HG02642 (cell line): ENCODE data around the gene HLA-G.
"Not testable (repeated sequence)": the region's sequence is repeated elsewhere in the genome, so short reads cannot be mapped to it uniquely, and the experiment has no call there.

Source experiments
- ATAC-seq: cut with Tn5 transposase; IDR thresholded peaks from one replicate; pipeline ENCODE4 v1.9.1; 2021; ENCODE audit warnings: mild to moderate bottlenecking; ENCODE audit not compliant: unreplicated experiment, poor library complexity

HLA-G gene

DNA sequence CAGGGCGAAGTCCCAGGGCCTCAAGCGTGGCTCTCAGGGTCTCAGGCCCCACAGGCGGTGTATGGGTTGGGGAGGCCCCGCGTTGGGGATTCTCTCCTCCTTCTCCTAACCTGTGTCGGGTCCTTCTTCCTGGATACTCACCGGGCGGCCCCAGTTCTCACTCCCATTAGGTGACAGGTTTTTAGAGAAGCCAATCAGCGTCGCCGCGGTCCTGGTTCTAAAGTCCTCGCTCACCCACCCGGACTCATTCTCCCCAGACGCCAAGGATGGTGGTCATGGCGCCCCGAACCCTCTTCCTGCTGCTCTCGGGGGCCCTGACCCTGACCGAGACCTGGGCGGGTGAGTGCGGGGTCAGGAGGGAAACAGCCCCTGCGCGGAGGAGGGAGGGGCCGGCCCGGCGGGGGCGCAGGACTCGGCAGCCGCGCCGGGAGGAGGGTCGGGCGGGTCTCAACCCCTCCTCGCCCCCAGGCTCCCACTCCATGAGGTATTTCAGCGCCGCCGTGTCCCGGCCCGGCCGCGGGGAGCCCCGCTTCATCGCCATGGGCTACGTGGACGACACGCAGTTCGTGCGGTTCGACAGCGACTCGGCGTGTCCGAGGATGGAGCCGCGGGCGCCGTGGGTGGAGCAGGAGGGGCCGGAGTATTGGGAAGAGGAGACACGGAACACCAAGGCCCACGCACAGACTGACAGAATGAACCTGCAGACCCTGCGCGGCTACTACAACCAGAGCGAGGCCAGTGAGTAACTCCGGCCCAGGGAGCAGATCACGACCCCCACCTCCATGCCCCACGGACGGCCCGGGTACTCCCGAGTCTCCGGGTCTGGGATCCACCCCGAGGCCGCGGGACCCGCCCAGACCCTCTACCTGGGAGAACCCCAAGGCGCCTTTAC is at the start of gene HLA-G:
Gene HLA-G, plus strand, starts transcription at position 247 of the 892 bp plus-strand sequence. Its CDS starts 20 bp downstream, at position 267.
- ATAC-seq = no peak

DNA sequence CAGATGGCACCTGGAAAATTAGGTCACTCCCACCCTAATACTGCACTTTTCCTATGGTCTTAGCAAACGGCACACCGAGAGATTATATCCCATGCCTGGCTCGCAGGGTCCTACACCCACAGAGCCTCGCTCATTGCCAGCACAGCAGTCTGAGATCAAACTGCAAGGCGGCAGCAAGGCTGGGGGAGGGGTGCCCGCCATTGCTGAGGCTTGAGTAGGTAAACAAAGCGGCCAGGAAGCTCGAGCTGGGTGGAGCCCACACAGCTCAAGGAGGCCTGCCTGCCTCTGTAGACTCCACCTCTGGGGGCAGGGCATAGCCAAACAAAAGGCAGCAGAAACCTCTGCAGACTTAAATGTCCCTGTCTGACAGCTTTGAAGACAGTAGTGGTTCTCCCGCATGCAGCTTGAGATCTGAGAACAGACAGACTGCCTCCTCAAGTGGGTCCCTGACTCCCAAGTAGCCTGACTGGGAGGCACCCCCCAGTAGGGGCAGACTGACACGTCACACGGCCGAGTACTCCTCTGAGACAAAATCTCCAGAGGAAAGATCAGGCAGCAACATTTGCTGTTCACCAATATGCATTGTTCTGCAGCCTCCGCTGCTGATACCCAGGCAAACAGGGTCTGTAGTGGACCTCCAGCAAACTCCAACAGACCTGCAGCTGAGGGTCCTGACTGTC is 47.5 kb upstream of the HLA-G start:
- ATAC-seq = not testable (repeated sequence)

DNA sequence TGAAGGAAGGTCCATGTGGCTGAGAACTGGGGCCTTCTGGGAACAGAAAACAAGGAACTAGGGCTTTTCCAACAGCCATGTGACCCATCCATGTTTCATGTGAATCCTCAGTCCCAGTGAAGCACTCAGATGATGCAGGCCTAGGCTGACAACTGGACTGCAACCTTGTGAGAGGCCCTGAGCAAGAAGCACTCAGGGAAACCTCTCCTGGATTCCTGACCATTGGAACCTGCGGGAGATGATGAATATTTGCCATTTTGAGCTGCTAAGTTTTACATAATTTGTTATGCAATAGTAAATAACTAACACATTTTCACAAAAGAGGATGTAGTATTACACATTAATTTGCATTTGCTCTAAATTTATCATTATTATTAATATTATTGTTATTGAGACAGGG is 38.4 kb upstream of the HLA-G start:
- no peak for ATAC-seq

DNA sequence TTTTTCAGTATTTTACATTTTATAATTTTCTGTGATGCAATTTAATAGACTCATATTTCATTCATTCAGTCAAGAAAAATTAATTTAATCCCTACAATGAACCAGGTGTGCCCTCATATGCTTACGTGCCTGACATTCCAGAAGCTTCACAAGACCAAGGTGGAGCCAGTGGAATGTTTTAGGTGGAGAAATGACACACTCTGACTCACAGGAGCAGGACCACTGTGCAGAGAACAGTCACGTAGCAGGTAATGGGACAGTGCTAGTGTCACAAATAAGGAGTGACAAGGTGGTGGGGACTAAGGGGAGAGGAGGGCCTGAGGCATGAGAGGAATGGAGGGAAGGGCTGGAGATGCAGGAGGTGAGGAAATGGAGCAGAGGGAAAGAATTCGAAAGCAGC is 37.0 kb upstream of the HLA-G start:
- ATAC-seq = no peak

DNA sequence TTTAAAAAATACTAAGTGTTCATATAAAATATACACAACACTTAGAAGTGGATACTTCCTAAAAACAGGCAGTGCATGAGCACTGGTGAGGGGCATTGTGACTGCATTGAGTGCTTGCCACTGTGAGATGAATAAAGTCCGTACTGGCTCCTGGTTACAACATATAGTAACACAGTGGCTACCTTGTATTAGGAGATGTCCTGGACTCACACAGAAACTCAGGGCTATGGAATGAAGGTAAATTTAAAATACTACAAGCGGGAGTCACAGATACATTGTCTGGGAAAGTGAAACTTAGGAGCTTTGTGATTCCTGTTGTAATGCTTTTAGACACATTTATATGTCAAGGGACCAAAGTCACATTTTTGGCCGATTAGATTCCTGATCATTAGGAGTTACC is 36.5 kb upstream of the HLA-G start:
- ATAC-seq = no peak

DNA sequence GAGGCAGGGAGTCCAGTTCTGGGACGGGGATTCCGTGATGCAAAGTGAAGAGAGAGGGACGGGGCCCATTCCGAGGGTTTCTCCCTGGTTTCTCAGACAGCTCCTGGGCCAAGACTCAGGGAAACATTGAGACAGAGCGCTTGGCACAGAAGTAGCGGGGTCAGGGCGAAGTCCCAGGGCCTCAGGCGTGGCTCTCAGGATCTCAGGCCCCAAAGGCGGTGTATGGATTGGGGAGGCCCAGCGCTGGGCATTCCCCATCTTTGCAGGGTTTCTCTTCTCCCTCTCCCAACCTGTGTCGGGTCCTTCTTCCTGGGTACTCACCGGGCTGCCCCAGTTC is 35.9 kb upstream of the HLA-G start:
- ATAC-seq = no peak

DNA sequence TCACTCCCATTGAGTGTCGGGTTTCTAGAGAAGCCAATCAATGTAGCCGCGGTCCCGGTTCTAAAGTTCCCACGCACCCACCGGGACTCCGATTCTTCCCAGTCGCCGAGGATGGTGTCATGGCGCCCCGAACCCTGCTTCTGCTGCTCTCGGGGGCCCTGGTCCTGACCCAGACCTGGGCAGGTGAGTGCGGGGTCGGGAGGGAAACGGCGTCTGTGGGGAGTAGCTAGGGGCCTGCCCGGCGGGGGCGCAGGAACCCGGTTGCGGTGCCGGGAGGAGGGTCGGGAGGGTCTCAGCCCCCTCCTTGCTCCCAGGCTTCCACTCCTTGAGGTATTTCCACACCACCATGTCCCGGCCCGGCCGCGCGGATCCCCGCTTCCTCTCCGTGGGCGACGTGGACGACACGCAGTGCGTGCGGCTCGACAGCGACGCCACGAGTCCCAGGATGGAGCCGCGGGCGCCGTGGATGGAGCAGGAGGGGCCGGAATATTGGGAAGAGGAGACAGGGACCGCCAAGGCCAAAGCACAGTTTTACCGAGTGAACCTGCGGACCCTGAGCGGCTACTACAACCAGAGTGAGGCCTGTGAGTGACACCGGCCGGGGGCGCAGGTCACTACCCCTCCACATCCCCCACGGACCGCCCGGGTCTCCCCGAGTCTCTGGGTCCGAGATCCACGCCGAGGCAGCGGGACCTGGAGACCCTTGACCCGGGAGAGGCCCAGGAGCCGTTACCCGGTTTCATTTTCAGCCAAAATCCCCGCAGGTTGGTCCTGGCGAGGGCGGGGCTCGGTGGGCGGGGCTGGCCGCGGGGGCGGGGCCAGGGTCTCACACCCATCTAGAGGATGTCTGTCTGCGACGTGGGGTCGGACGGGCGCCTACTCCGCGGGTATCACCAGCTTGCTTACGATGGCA is 35.2 kb upstream of the HLA-G start:
- ATAC-seq = no peak

DNA sequence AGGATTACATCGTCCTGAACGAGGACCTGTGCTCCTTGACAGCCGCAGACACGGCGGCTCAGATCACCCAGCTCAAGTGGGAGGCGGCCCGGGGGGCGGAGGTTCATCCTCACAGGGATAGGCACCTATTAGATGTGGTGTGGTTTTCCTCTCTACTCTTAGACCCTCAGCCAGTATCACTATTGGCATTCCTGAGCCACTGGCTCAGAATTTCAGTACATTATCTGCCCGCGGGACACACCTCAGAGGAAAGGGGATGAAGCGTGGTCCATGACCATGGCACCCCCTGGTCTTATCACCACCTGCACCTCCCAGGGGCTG is 34.6 kb upstream of the HLA-G start:
- no peak for ATAC-seq

DNA sequence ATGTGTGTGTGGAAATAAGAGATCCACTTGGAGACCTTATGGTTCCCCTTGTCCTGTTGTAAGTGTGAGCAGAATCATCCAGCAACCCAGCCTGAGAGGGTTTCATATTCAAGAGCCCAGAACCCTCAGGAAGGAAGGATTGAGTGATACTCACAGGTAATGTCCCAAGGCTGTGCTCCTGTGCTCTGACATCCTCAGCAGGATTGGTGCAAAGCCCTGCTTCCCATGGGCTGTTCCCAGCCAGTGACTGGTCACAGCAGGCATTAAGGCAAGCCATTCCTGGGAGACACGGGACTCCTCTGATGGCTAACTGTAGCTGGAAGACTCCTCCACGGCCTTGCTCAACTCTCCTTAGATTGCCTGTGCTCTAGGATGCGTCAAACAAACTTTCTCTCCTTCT is 33.8 kb upstream of the HLA-G start:
- ATAC-seq = no peak

DNA sequence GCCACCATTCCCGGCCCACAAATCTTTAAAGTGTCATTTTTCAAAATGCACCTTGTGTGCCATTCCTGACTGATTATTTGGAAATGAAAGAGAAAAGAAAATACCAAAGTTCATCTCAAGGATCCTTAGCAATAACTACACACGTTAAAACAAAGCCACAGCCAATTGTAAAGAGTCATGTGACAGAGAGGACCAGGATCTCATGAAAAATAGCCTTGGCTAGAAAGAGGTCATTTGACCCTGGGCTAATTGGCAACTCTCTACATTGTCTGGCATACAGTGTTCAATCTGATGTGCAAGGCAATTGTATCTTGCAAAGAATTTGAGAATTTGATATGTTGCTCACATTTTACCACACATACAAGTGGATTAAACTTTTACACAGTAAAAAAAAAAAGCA is 31.6 kb upstream of the HLA-G start:
- ATAC-seq = no peak

DNA sequence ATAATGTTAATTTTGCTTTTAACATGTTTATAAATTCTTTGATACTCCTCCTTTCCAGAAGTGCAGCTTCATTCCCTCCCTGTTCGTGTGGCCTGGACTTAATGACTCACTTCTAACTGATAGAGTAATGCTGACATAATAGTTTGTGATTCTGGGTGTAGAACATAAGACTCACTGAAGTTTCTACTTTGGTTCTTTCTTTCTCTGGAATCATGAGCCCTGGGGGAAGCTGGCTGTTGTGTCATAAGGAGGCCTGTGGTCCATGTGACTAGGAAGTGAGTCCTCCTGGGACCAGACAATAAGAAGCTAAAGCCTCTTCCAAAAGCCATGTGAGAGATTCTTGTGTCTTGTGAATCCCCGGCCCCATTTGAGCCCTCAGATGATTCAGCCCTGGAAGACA is 30.5 kb upstream of the HLA-G start:
- ATAC-seq = no peak

DNA sequence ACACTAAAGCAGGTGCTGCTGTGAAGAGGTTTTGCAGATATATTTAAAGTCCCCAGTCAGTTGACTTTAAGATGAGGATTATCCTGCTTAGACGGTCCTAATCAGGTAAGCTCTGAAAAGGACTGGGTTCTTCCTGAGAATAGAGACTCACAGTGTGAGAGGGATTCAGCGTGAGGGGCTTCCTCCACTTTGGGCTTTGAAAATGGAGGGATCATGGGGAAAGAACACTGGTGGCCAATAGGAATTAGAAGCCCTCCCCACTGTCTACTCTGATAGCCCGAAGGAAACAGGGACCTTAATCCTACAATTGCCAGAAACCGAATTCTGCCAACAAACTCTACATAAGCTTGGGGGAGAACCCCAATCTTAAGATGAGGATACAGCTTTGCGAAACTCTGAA is 29.7 kb upstream of the HLA-G start:
- ATAC-seq = no peak

DNA sequence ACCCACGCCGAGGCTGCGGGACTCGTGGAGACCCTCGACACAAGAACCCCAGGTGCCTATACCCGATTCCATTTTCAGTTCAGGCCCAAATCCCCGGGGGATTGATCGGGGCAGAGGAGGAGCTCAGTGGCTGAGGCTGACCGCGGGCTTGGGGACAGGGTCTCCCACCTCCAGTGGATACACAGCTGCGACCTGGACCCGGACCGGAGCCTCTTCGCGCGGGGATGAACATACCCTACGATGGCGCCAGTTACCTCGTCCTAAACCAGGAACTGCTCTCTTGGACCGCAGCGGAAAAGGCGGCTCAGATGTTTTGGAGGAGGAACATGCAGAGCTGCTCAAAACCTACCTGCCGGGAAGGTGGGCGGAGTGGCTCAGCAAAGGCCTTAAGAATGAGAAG is 27.4 kb upstream of the HLA-G start:
- ATAC-seq = no peak

DNA sequence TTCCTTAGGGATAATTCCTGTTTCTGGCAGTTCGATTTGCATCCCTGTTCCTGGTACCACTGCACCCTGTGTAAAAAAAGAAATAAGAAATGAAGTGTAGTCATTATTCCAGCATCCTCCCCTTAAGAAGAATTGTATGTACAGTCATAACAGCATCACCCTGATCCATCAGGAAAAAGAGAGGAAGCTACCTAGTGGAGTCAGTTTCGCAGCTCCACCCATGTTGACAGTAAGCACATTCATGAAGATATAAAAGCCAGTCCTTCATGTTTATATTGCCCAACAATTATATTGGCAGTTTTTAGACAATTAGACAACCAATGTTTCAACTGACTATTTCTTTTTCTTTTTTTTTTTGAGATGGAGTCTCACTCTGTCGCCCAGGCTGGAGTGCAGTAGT is 21.2 kb upstream of the HLA-G start:
- no peak for ATAC-seq

DNA sequence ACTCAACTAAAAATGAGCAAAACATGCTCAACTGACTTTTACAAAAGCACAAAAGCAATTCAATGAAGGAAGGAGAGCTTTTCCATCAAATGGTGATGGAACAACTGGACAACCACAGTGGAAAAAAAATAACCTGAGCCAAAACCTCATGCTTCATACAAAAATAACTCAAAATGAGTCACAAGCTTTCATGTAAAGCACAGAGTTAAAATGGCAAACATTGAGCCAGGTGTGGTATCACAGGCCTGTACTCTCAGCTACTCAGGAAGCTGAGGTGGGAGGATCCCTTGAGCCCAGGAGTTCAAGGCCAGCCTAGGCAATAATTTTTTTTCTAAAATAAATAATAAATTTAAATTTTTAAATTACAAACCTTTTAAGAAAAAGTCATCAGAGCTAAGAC is 18.4 kb upstream of the HLA-G start:
- no peak for ATAC-seq

DNA sequence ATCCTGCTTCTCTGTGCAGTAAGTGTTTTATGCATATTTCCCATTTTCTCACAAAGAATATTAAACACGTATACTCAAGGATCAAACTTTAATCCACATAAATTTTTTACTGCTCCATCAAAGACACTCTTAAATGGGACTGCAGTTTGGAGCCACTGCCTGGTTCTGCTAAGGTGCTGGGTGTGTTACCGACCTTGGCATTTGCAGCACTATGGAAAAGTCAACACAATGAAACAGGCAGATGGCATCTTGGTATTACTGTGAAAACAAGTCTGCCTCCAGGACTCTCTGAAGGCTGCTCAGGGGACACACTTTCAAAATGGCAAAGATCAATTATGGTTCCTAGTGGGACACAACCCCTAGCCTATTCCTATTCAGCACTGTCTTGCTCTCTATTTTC is 17.3 kb upstream of the HLA-G start:
- ATAC-seq = no peak

DNA sequence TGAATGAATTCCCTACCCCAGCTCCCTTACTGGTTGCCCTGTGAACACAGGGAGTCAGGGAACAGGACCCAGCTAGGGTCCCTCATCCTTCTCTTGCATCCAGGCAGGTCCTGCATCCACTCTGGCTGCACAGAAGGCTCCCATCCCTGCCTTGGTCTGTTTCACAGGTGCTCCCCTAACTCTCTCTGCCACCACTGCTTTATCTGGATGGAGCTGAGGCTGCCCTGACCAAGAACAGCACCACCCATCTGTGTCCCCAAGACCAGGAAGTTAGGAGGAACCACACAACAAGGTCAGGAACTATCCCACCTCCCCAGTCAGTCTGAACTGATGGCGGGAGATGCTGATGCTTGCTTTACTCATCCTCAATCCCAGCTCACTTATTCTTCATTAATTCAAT is 16.2 kb upstream of the HLA-G start:
- no peak for ATAC-seq

DNA sequence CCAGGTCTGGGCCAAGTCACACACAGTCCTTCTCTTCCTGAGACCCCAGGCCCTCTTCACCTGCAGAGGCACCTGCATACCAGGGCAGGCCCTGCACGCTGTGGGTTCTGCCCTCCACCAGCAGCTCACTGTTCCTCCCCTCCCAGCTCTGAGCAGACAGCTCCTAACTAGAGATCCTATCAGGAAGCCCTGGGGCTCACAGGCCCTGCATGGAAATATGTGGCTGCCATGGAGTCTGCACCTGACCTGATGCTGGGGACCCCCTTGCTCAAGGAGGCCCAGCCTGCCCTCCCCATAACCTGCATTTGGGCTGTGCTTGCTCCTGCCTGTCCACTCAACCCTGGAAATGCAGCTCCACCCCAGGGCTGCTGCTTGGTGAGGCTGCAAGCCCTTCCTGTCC is 14.6 kb upstream of the HLA-G start:
- ATAC-seq = no peak

DNA sequence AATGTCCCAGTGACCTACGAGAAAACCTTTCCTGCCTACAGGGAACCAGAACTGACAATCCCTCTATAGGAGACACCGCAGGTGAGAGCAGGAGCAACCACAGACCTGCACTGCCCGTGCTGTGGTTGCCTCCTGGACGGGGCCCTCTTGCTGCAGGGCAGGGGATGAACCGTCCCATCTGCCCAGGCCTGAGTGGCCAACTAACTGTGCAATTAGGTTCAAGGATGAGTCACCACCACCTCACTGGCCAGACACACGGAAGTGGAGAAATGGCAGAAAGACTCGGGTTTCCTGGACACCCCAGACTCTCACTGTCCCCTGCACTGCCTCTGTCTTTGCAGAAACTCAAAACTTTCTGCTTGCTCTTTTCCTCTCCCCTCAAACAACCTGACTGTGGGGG is 13.8 kb upstream of the HLA-G start:
- ATAC-seq = no peak

DNA sequence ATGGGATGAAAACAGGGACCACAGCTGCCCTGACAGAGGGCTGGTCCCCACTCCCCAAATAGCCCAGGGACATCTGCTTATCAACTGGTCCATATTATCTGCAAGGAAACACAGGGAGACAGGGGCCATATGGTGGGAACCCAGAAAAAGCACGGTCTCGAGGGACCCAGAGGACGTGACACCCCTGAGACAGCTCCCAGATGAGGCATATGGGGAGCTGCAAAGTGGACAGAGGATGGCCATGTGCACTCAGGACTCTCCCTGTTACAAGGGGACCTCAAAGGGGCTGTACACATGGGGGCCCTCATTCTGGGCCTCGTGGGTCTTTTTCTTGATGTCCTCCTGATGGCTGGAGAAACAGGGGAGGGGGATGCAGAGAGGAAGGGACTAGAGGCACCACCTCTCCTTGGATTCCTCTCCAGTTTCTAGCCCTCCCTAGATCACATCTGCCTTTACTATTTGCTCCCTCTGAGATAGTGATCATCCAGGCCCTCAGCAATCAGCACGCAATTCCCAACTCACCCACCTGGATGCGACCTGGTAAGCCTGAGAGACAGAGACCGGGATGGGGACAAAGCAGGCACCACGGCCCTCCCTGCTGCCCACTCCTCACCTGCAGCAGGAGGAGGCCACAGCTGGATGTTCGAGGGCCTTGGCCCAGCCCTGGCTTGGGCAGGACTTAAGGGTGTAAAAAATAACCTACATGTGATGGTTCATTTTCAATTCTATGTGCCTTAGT is 13.1 kb upstream of the HLA-G start:
- ATAC-seq = no peak
